ENCODE measurements around the gene MED12. TPM values are rescaled to one million over a fixed set of nuclear protein-coding genes. Genes with fewer than 3 reads are reported as not detected.

MED12 gene
- total RNA-seq, 1 donor from 2014 or later, result 33.8 TPM

- Mint-ChIP-seq H3K4me3 (ENCODE audit: unreplicated experiment) (no peak overlapping the region), H3K27me3 (ENCODE audit: low read depth, unreplicated experiment) (no peaks in the 10 kb centered on the region), H3K36me3 (ENCODE audit: low read depth, unreplicated experiment) (no peaks in the 10 kb centered on the region), H3K9me3 (ENCODE audit: unreplicated experiment) (no peaks in the 10 kb centered on the region), H3K27ac (ENCODE audit: unreplicated experiment) (no peak overlapping the region), H3K4me1 (ENCODE audit: low read depth, unreplicated experiment) (peaks cover 5% of the 10 kb centered on the region)
- DNase-seq (ENCODE audit: low read depth), result no peak
- FAIRE-seq, result no peak
- no peaks in the 10 kb centered on the region for H3K27me3 ChIP-seq (ENCODE audit: insufficient read depth, low read length)
- H3K36me3 ChIP-seq (ENCODE audit: insufficient read depth, low read length), result no peaks in the 10 kb centered on the region
- no peaks in the 10 kb centered on the region for H4K20me1 ChIP-seq (ENCODE audit: insufficient read depth, low read length)
- H3K79me2 ChIP-seq (ENCODE audit: insufficient read depth, low read length), result no peaks in the 10 kb centered on the region
- no peak overlapping the region for H3K27ac ChIP-seq (ENCODE audit: low read depth, low read length)
- H3K9me3 ChIP-seq (ENCODE audit: insufficient read depth, low read depth, low read length), result no peaks in the 10 kb centered on the region
- H3K4me3 ChIP-seq (ENCODE audit: insufficient read depth, low read depth, low read length), result no peak overlapping the region
- peaks cover 16% of the 10 kb centered on the region for H3K4me1 ChIP-seq (ENCODE audit: insufficient read depth, low read length)
- no peak for TF ChIP-seq EZH2 (IDR thresholded peaks at IDR 0.05; ENCODE audit: insufficient read depth, low read length)
- no peak overlapping the region for H3K9ac ChIP-seq (ENCODE audit: low read length)
- H2AFZ ChIP-seq (ENCODE audit: low read depth, low read length), result no peak overlapping the region
- H3K4me2 ChIP-seq (ENCODE audit: low read length), result no peak overlapping the region
Observed at GRCh38 chrX:71183341-71183740, 64.9 kb downstream of the MED12 start.

- H3K9me3 ChIP-seq (ENCODE audit: insufficient read depth, low read depth, low read length), result no peaks in the 10 kb centered on the region
- Mint-ChIP-seq H3K27ac (ENCODE audit: unreplicated experiment) (no peak overlapping the region), H3K27me3 (ENCODE audit: low read depth, unreplicated experiment) (no peaks in the 10 kb centered on the region), H3K9me3 (ENCODE audit: unreplicated experiment) (no peaks in the 10 kb centered on the region), H3K4me3 (ENCODE audit: unreplicated experiment) (no peak overlapping the region), H3K4me1 (ENCODE audit: low read depth, unreplicated experiment) (peaks cover 5% of the 10 kb centered on the region), H3K36me3 (ENCODE audit: low read depth, unreplicated experiment) (no peaks in the 10 kb centered on the region)
- H2AFZ ChIP-seq (ENCODE audit: low read depth, low read length), result no peak overlapping the region
- peaks cover 16% of the 10 kb centered on the region for H3K4me1 ChIP-seq (ENCODE audit: insufficient read depth, low read length)
- no peak overlapping the region for H3K4me3 ChIP-seq (ENCODE audit: insufficient read depth, low read depth, low read length)
- no peak for FAIRE-seq
- TF ChIP-seq EZH2 (IDR thresholded peaks at IDR 0.05; ENCODE audit: insufficient read depth, low read length) (no peak), CTCF (IDR thresholded peaks at IDR 0.05; ENCODE audit: insufficient read depth, low read depth, low read length) (no peak)
- H4K20me1 ChIP-seq (ENCODE audit: insufficient read depth, low read length), result no peaks in the 10 kb centered on the region
- DNase-seq (ENCODE audit: low read depth), result no peak
- H3K4me2 ChIP-seq (ENCODE audit: low read length), result no peak overlapping the region
- H3K36me3 ChIP-seq (ENCODE audit: insufficient read depth, low read length), result no peaks in the 10 kb centered on the region
- no peak overlapping the region for H3K27ac ChIP-seq (ENCODE audit: low read depth, low read length)
- H3K79me2 ChIP-seq (ENCODE audit: insufficient read depth, low read length), result no peaks in the 10 kb centered on the region
- no peaks in the 10 kb centered on the region for H3K27me3 ChIP-seq (ENCODE audit: insufficient read depth, low read length)
- no peak overlapping the region for H3K9ac ChIP-seq (ENCODE audit: low read length)
Observed at GRCh38 chrX:71184092-71184491, 65.7 kb downstream of the MED12 start.

GRCh38 chrX:71184803-71185495 is 66.6 kb downstream of the MED12 start:
- no peaks in the 10 kb centered on the region for H3K36me3 ChIP-seq (ENCODE audit: insufficient read depth, low read length)
- H3K4me1 ChIP-seq (ENCODE audit: insufficient read depth, low read length), result peaks cover 16% of the 10 kb centered on the region
- no peak overlapping the region for H3K9ac ChIP-seq (ENCODE audit: low read length)
- no peaks in the 10 kb centered on the region for H4K20me1 ChIP-seq (ENCODE audit: insufficient read depth, low read length)
- Mint-ChIP-seq H3K4me3 (ENCODE audit: unreplicated experiment) (no peak overlapping the region), H3K4me1 (ENCODE audit: low read depth, unreplicated experiment) (peaks cover 5% of the 10 kb centered on the region), H3K27me3 (ENCODE audit: low read depth, unreplicated experiment) (no peaks in the 10 kb centered on the region), H3K9me3 (ENCODE audit: unreplicated experiment) (no peaks in the 10 kb centered on the region), H3K36me3 (ENCODE audit: low read depth, unreplicated experiment) (no peaks in the 10 kb centered on the region), H3K27ac (ENCODE audit: unreplicated experiment) (no peak overlapping the region)
- no peaks in the 10 kb centered on the region for H3K79me2 ChIP-seq (ENCODE audit: insufficient read depth, low read length)
- H3K4me2 ChIP-seq (ENCODE audit: low read length), result no peak overlapping the region
- H3K27me3 ChIP-seq (ENCODE audit: insufficient read depth, low read length), result no peaks in the 10 kb centered on the region
- no peak overlapping the region for H3K4me3 ChIP-seq (ENCODE audit: insufficient read depth, low read depth, low read length)
- TF ChIP-seq CTCF (IDR thresholded peaks at IDR 0.05; ENCODE audit: insufficient read depth, low read depth, low read length), result no peak
- no peak for TF ChIP-seq EZH2 (IDR thresholded peaks at IDR 0.05; ENCODE audit: insufficient read depth, low read length)
- no peak overlapping the region for H3K27ac ChIP-seq (ENCODE audit: low read depth, low read length)
- H2AFZ ChIP-seq (ENCODE audit: low read depth, low read length), result no peak overlapping the region
- no peak for FAIRE-seq
- H3K9me3 ChIP-seq (ENCODE audit: insufficient read depth, low read depth, low read length), result no peaks in the 10 kb centered on the region
- no peak for DNase-seq (ENCODE audit: low read depth)

Measured in astrocyte (in vitro differentiated cells and primary cell).